Activated CD4-positive, alpha-beta T cell treated with anti-CD3 and anti-CD28 coated beads, Interleukin-2, amount 10 ng/mL, durations not matched to agents 7 days and 5 days (primary cell): ENCODE data around the gene ARRDC5. TPM values are rescaled to one million over a fixed set of nuclear protein-coding genes. Genes with fewer than 3 reads are reported as not detected.
"Not testable (repeated sequence)": the region's sequence is repeated elsewhere in the genome, so short reads cannot be mapped to it uniquely, and the experiment has no call there.

Source experiments
- CTCF ChIA-PET: fragments of 350-600 bp; sonication (Branson Sonifier 250); formaldehyde crosslinking; loops from one replicate; lab custom pipeline; 2021; ENCODE audit warnings: antibody characterized with exemption; lab: Charles Lee
- POLR2A ChIA-PET: fragments of 350-600 bp; sonication (Branson Sonifier 250); formaldehyde crosslinking; loops from one replicate; lab custom pipeline; 2021; ENCODE audit warnings: antibody characterized with exemption; lab: Charles Lee
- DNase-seq: peaks from one replicate; pipeline ENCODE4 v3.0.0-alpha.2; 2020
- H3K27ac Mint-ChIP-seq: one replicate; pipeline ENCODE4 v1.8.0; 2021; ENCODE audit warnings: mild to moderate bottlenecking, moderate library complexity, mixed read lengths
- H3K27me3 Mint-ChIP-seq: one replicate; pipeline ENCODE4 v1.8.0; 2021; ENCODE audit warnings: mixed read lengths
- H3K36me3 Mint-ChIP-seq: one replicate; pipeline ENCODE4 v1.8.0; 2021; ENCODE audit warnings: low read depth, mixed read lengths
- H3K4me1 Mint-ChIP-seq: one replicate; pipeline ENCODE4 v1.8.0; 2021; ENCODE audit warnings: mixed read lengths
- H3K4me3 Mint-ChIP-seq: one replicate; pipeline ENCODE4 v1.8.0; 2021; ENCODE audit warnings: mild to moderate bottlenecking, moderate library complexity, mixed read lengths
- H3K9me3 Mint-ChIP-seq: one replicate; pipeline ENCODE4 v1.8.0; 2021; ENCODE audit warnings: mixed read lengths
- microRNA-seq: library from miRNA; unstranded; fragments of <30 nt; microRNA quantifications from one replicate; pipeline ENCODE4 v1.2.0, GENCODE V29; 2021; ENCODE audit warnings: borderline microRNAs expressed, borderline replicate concordance
- total RNA-seq, 2 experiments: library from RNA; stranded (reverse); gene quantifications; one replicate each; pipeline ENCODE4 v1.2.3, GENCODE V29; 2021

ARRDC5 gene
- total RNA-seq, 2 experiments from 2014 or later, result 1.5 to 1.8 TPM

GRCh38 chr19:4856468-4856867, 46.2 kb downstream of the ARRDC5 start:
- POLR2A ChIA-PET, H3K4me3 Mint-ChIP-seq, H3K9me3 Mint-ChIP-seq, H3K27ac Mint-ChIP-seq, H3K36me3 Mint-ChIP-seq, DNase-seq, H3K4me1 Mint-ChIP-seq, H3K27me3 Mint-ChIP-seq: not testable (repeated sequence)
- CTCF ChIA-PET, result interaction anchor here (1.7 to 2.5 kb wide), 2 partner anchors 8 to 65 kb away, joined by 4 to 6 read pairs; partner anchors contain the start of gene FEM1A

GRCh38 chr19:4853506-4853905, 49.2 kb downstream of the ARRDC5 start:
- H3K27me3 Mint-ChIP-seq, DNase-seq, H3K36me3 Mint-ChIP-seq, H3K4me3 Mint-ChIP-seq, H3K4me1 Mint-ChIP-seq, H3K9me3 Mint-ChIP-seq, H3K27ac Mint-ChIP-seq: not testable (repeated sequence)
- ChIA-PET POLR2A (interaction anchor here (0.8 kb wide), 1 partner anchor 31 kb away, joined by 3 read pairs; no protein-coding TSS in a partner anchor), CTCF (interaction anchor here (1.7 kb wide), 1 partner anchor 178 kb away, joined by 5 read pairs; no protein-coding TSS in a partner anchor)

GRCh38 chr19:4852484-4852883, 50.2 kb downstream of the ARRDC5 start:
- Mint-ChIP-seq H3K27ac (no peak overlapping the region), H3K36me3 (no peaks in the 10 kb centered on the region), H3K9me3 (no peaks in the 10 kb centered on the region), H3K4me1 (peaks cover 3% of the 10 kb centered on the region), H3K4me3 (no peak overlapping the region), H3K27me3 (no peaks in the 10 kb centered on the region)
- CTCF ChIA-PET, result interaction anchor here (0.9 to 2.5 kb wide), 6 partner anchors 10 to 116 kb away, joined by 3 to 20 read pairs (median 4); partner anchors contain the start of gene KDM4B
- DNase-seq, result no peak
- POLR2A ChIA-PET, result interaction anchor here (0.7 kb wide), 1 partner anchor 59 kb away, joined by 6 read pairs; no protein-coding TSS in a partner anchor

GRCh38 chr19:4851551-4852290, 51.0 kb downstream of the ARRDC5 start:
- Mint-ChIP-seq H3K9me3 (no peaks in the 10 kb centered on the region), H3K36me3 (no peaks in the 10 kb centered on the region), H3K27me3 (no peaks in the 10 kb centered on the region), H3K4me3 (no peak overlapping the region), H3K27ac (no peak overlapping the region), H3K4me1 (peaks cover 3% of the 10 kb centered on the region)
- ChIA-PET POLR2A (no interaction called here), CTCF (interaction anchor here (0.9 to 2.5 kb wide), 7 partner anchors 11 to 117 kb away, joined by 3 to 20 read pairs (median 4); partner anchors contain the start of gene KDM4B)
- DNase-seq, result peak; percentile 77

GRCh38 chr19:4849019-4849418, 53.7 kb downstream of the ARRDC5 start:
- H3K4me3 Mint-ChIP-seq, result no peak overlapping the region
- H3K36me3 Mint-ChIP-seq, result peaks cover 4% of the 10 kb centered on the region
- no peak for DNase-seq
- H3K9me3 Mint-ChIP-seq, result no peaks in the 10 kb centered on the region
- peaks cover 3% of the 10 kb centered on the region for H3K4me1 Mint-ChIP-seq
- H3K27ac Mint-ChIP-seq, result no peak overlapping the region
- no peaks in the 10 kb centered on the region for H3K27me3 Mint-ChIP-seq
- ChIA-PET POLR2A (interaction anchor here (0.7 kb wide), 1 partner anchor 62 kb away, joined by 5 read pairs; no protein-coding TSS in a partner anchor), CTCF (interaction anchor here (0.9 to 1.6 kb wide), 2 partner anchors 35 to 39 kb away, joined by 3 to 9 read pairs; no protein-coding TSS in a partner anchor)

GRCh38 chr19:4847190-4847973, 55.3 kb downstream of the ARRDC5 start:
- Mint-ChIP-seq H3K27me3 (no peaks in the 10 kb centered on the region), H3K9me3 (no peaks in the 10 kb centered on the region), H3K4me3 (no peak overlapping the region), H3K36me3 (peaks cover 4% of the 10 kb centered on the region), H3K4me1 (peaks cover 3% of the 10 kb centered on the region), H3K27ac (no peak overlapping the region)
- ChIA-PET CTCF (interaction anchor here (1.0 kb wide), 2 partner anchors 17 to 38 kb away, joined by 3 read pairs; no protein-coding TSS in a partner anchor), POLR2A (no interaction called here)
- DNase-seq, result no peak

- H3K4me3 Mint-ChIP-seq, H3K4me1 Mint-ChIP-seq, H3K9me3 Mint-ChIP-seq, H3K27ac Mint-ChIP-seq, H3K27me3 Mint-ChIP-seq, POLR2A ChIA-PET, CTCF ChIA-PET, DNase-seq: not testable (repeated sequence)
- H3K36me3 Mint-ChIP-seq, result peaks cover 10% of the 10 kb centered on the region
These were observed 56.7 kb downstream of the ARRDC5 start for GRCh38 chr19:4845975-4846374.

GRCh38 chr19:4844348-4845179, 58.1 kb downstream of the ARRDC5 start:
- no peak overlapping the region for H3K4me3 Mint-ChIP-seq
- H3K9me3 Mint-ChIP-seq, result no peaks in the 10 kb centered on the region
- H3K27ac Mint-ChIP-seq, result peak overlapping the region; percentile 13
- H3K4me1 Mint-ChIP-seq, result peaks cover 12% of the 10 kb centered on the region
- ChIA-PET POLR2A (interaction anchor here (0.6 kb wide), 1 partner anchor 39 kb away, joined by 3 read pairs; no protein-coding TSS in a partner anchor), CTCF (interaction anchor here (0.7 to 2.5 kb wide), 5 partner anchors 20 to 53 kb away, joined by 3 to 9 read pairs (median 4); partner anchors contain the start of gene FEM1A)
- peaks cover 17% of the 10 kb centered on the region for H3K36me3 Mint-ChIP-seq
- no peak for DNase-seq
- H3K27me3 Mint-ChIP-seq, result no peaks in the 10 kb centered on the region

GRCh38 chr19:4843647-4843965, 59.1 kb downstream of the ARRDC5 start:
- H3K27ac Mint-ChIP-seq, result no peak overlapping the region
- H3K4me1 Mint-ChIP-seq, result peaks cover 12% of the 10 kb centered on the region
- no peak for DNase-seq
- ChIA-PET POLR2A (no interaction called here), CTCF (interaction anchor here (0.7 to 2.5 kb wide), 4 partner anchors 17 to 52 kb away, joined by 3 to 9 read pairs (median 4); partner anchors contain the start of gene FEM1A)
- no peaks in the 10 kb centered on the region for H3K9me3 Mint-ChIP-seq
- H3K27me3 Mint-ChIP-seq, result no peaks in the 10 kb centered on the region
- H3K36me3 Mint-ChIP-seq, result peaks cover 17% of the 10 kb centered on the region
- H3K4me3 Mint-ChIP-seq, result no peak overlapping the region

Small RNA genes within 50 kb of the gene (microRNA-seq; reads per million reads assigned to microRNA genes)
- gene MIR4747, result 0.63 reads per million

Other genes with a start within 250 kb of the ARRDC5 start
- gene MYDGF, start 232.6 kb downstream of the ARRDC5 start, total RNA-seq, result 10 to 100 TPM; 36.2 to 45.3 TPM
- 10 to 100 TPM; 70.5 to 79.3 TPM for gene DPP9, start 179.1 kb downstream of the ARRDC5 start, total RNA-seq
- 10 to 100 TPM; 11.9 TPM for gene FEM1A, start 111.2 kb downstream of the ARRDC5 start, total RNA-seq
- 10 to 100 TPM; 18.6 to 19.2 TPM for gene TICAM1, start 71.2 kb downstream of the ARRDC5 start, total RNA-seq
- gene PLIN3, start 35.2 kb downstream of the ARRDC5 start, total RNA-seq, result 10 to 100 TPM; 24.1 to 28.1 TPM
- gene UHRF1, start 6.6 kb upstream of the ARRDC5 start, total RNA-seq, result 100 to 1,000 TPM; 130 to 141 TPM
- 10 to 100 TPM; 37.1 to 40.2 TPM for gene KDM4B, start 66.2 kb upstream of the ARRDC5 start, total RNA-seq